A549 (cell line): ENCODE measurements around the gene SIX2.

Experiments used
- BCL3 ChIP-seq: fragments of >200 bp; sonication (Bioruptor Twin); formaldehyde crosslinking; IDR thresholded peaks from 3 replicates; pipeline ENCODE4 v1.6.1; 2016
- CHD2 ChIP-seq: fragments of 150-350 bp; IDR thresholded peaks from 2 replicates; pipeline ENCODE4 v1.6.1; 2014; ENCODE audit warnings: low read length; ENCODE audit not compliant: partially characterized antibody
- CTCF ChIP-seq: fragments of >200 bp; sonication (Bioruptor Twin); formaldehyde crosslinking; IDR thresholded peaks from 3 replicates; pipeline ENCODE4 v1.5.1; 2016
- EHMT2 ChIP-seq: fragments of 200-600 bp; sonication (generic); IDR thresholded peaks from 2 replicates; pipeline ENCODE4 v1.6.1; 2016; ENCODE audit warnings: antibody characterized with exemption, low read depth, mild to moderate bottlenecking, moderate library complexity
- ESRRA ChIP-seq: fragments of 150-350 bp; IDR thresholded peaks from 2 replicates; pipeline ENCODE4 v1.6.1; 2014; ENCODE audit warnings: mild to moderate bottlenecking, low read length, borderline replicate concordance
- MAZ ChIP-seq: fragments of 150-350 bp; IDR thresholded peaks from 2 replicates; pipeline ENCODE4 v1.6.1; 2014; ENCODE audit warnings: antibody characterized with exemption, low read depth, low read length, borderline replicate concordance
- NFE2L2 ChIP-seq: fragments of 150-350 bp; conservative IDR thresholded peaks from 2 replicates; pipeline ENCODE4 v1.6.1; 2014; ENCODE audit warnings: low read length
- PHF8 ChIP-seq: fragments of 200-600 bp; sonication (generic); IDR thresholded peaks from 2 replicates; pipeline ENCODE4 v1.6.1; 2016; ENCODE audit warnings: low read depth, mild to moderate bottlenecking, antibody characterized with exemption, moderate library complexity, borderline replicate concordance
- POLR2A ChIP-seq: IDR thresholded peaks from 2 replicates; pipeline ENCODE4 v1.6.1; 2012; ENCODE audit warnings: mild to moderate bottlenecking, low read length
- RAD21 ChIP-seq, 2 experiments: fragments of >200 bp in 1 of 2; sonication (Bioruptor Twin) in 1 of 2; formaldehyde crosslinking in 1 of 2; IDR thresholded peaks in 1 of 2; conservative IDR thresholded peaks in 1 of 2; 2 replicates in 1 of 2; 3 replicates in 1 of 2; pipeline ENCODE4 v1.6.1; 2012 to 2018; ENCODE audit warnings: inconsistent platforms in 1 of 2
- TF ChIP-seq, protein P1 (sequence below): fragments of 200-600 bp; sonication (generic); IDR thresholded peaks from 2 replicates; pipeline ENCODE4 v1.6.1; 2016; ENCODE audit warnings: antibody characterized with exemption, mild to moderate bottlenecking, moderate library complexity

GRCh38 chr2:44979581-44979980, 29.7 kb downstream of the SIX2 start:
- no peak for TF ChIP-seq RAD21 (conservative IDR thresholded peaks at IDR 0.05 in 1 of 2, IDR thresholded peaks at IDR 0.05 in 1 of 2)
- TF ChIP-seq BCL3: no peak
- TF ChIP-seq CTCF: no peak
- TF ChIP-seq, protein P1, sequence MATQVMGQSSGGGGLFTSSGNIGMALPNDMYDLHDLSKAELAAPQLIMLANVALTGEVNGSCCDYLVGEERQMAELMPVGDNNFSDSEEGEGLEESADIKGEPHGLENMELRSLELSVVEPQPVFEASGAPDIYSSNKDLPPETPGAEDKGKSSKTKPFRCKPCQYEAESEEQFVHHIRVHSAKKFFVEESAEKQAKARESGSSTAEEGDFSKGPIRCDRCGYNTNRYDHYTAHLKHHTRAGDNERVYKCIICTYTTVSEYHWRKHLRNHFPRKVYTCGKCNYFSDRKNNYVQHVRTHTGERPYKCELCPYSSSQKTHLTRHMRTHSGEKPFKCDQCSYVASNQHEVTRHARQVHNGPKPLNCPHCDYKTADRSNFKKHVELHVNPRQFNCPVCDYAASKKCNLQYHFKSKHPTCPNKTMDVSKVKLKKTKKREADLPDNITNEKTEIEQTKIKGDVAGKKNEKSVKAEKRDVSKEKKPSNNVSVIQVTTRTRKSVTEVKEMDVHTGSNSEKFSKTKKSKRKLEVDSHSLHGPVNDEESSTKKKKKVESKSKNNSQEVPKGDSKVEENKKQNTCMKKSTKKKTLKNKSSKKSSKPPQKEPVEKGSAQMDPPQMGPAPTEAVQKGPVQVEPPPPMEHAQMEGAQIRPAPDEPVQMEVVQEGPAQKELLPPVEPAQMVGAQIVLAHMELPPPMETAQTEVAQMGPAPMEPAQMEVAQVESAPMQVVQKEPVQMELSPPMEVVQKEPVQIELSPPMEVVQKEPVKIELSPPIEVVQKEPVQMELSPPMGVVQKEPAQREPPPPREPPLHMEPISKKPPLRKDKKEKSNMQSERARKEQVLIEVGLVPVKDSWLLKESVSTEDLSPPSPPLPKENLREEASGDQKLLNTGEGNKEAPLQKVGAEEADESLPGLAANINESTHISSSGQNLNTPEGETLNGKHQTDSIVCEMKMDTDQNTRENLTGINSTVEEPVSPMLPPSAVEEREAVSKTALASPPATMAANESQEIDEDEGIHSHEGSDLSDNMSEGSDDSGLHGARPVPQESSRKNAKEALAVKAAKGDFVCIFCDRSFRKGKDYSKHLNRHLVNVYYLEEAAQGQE: no peak
- TF ChIP-seq POLR2A: no peak
- no peak for TF ChIP-seq PHF8
- no peak for TF ChIP-seq NFE2L2
- no peak for TF ChIP-seq EHMT2
- TF ChIP-seq ESRRA: no peak
- TF ChIP-seq CHD2: no peak
- TF ChIP-seq MAZ: no peak
